ENCODE results near the gene PRPF8. TPM values are rescaled to one million over a fixed set of nuclear protein-coding genes. Genes with fewer than 3 reads are reported as not detected.

The PRPF8 gene
- total RNA-seq, 1 donor from 2014 or later: 225 TPM

Other genes starting within 250 kb of the PRPF8 start
- gene CRK, start 228.6 kb downstream of the PRPF8 start, total RNA-seq: 97.0 TPM
- 552 TPM for gene MYO1C, start 192.2 kb downstream of the PRPF8 start, total RNA-seq
- gene INPP5K, start 168.3 kb downstream of the PRPF8 start, total RNA-seq: 77.6 TPM
- 80.1 TPM for gene PITPNA, start 122.1 kb downstream of the PRPF8 start, total RNA-seq
- 31.4 TPM for gene SLC43A2, start 56.0 kb downstream of the PRPF8 start, total RNA-seq
- gene SCARF1, start 39.1 kb downstream of the PRPF8 start, total RNA-seq: 25.7 TPM
- 31.4 TPM for gene RILP, start 35.0 kb downstream of the PRPF8 start, total RNA-seq
- 30.1 TPM for gene TLCD2, start 25.5 kb upstream of the PRPF8 start, total RNA-seq
- 47.4 TPM for gene WDR81, start 39.8 kb upstream of the PRPF8 start, total RNA-seq
- 29.3 TPM for gene SERPINF2, start 58.0 kb upstream of the PRPF8 start, total RNA-seq
- gene SERPINF1, start 77.2 kb upstream of the PRPF8 start, total RNA-seq: 1,175 TPM
- gene SMYD4, start 145.0 kb upstream of the PRPF8 start, total RNA-seq: 23.6 TPM
- 79.4 TPM for gene RPA1, start 145.1 kb upstream of the PRPF8 start, total RNA-seq

All from mesenteric fat pad (tissue), 1 donor.